Stimulated activated naive B cell treated with anti-CD40 and anti-IgM and Interleukin-4, amounts not matched to agents 10 μg/mL and 1 μg/mL and 100 μg/mL, for 72 hours (primary cell): ENCODE measurements around the gene ENPP3.

Experiments used
- ATAC-seq, 2 donors: fragments of 150-1000 bp; cut with Tn5 transposase; replicated peaks; 2 replicates each; pipeline ENCODE4 v1.10.0; 2021; ENCODE audit warnings: moderate library complexity in 1 of 2
- DNase-seq: peaks from one replicate; pipeline ENCODE4 v3.0.0; 2021
- H3K27ac Mint-ChIP-seq: one replicate; pipeline ENCODE4 v1.8.0; 2022; ENCODE audit warnings: mild to moderate bottlenecking, mixed read lengths
- H3K27me3 Mint-ChIP-seq, 2 donors: one replicate each; pipeline ENCODE4 v1.8.0; 2022; ENCODE audit warnings: mixed read lengths in 2 of 2
- H3K36me3 Mint-ChIP-seq, 2 donors: one replicate each; pipeline ENCODE4 v1.8.0; 2022; ENCODE audit warnings: mixed read lengths in 2 of 2, mild to moderate bottlenecking in 1 of 2
- H3K4me1 Mint-ChIP-seq, 2 donors: one replicate each; pipeline ENCODE4 v1.8.0; 2022; ENCODE audit warnings: mixed read lengths in 2 of 2, mild to moderate bottlenecking in 1 of 2
- H3K4me3 Mint-ChIP-seq, 2 donors: one replicate each; pipeline ENCODE4 v1.8.0; 2022; ENCODE audit warnings: mild to moderate bottlenecking in 2 of 2, mixed read lengths in 2 of 2, moderate library complexity in 1 of 2
- H3K9me3 Mint-ChIP-seq, 2 donors: one replicate each; pipeline ENCODE4 v1.8.0; 2022; ENCODE audit warnings: mixed read lengths in 2 of 2, mild to moderate bottlenecking in 1 of 2

The ENPP3 gene

DNA sequence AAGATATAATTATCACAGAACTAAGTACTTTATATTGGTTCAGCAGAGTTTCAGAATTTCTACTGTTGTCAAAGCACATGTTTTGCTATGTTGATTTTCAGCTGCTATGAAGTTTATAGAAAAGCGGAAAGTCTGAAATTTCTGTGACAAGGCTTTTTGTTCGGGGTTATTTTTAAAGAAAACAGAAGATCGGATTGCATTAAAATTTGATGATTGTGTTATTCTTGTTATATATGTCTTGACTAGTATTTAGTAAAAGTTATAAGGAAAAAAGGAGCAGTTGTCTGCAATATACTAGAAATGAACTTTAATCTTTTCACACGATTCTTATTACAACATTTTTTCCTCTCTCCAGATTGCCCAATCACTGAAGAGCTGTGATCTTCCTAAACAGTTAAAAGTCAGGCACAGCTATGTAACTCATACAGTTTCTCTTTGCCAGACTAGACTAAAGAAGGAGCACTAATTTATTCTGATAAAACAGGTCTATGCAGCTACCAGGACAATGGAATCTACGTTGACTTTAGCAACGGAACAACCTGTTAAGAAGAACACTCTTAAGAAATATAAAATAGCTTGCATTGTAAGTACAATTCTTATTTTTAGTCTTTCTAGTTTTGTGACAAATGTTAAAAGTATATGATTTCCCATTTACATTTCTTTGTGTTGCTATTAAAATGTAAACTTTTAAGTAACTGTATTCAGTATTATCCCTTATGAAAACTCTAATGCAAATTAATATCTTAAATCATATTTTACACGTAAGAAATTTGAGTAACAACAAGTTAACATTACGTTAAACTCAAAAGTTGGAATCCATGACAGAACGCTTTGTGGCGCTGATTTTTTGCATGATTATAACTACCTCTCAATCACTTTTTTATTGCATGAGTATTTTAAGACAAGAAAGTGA, at the start of gene ENPP3:
Gene ENPP3 (plus strand): TSS at position 423 of the 913 bp plus-strand sequence. CDS start 83 bp downstream, at position 506.
- ATAC-seq: no peak
- H3K27ac Mint-ChIP-seq: no peak within 1 kb of the TSS
- H3K36me3 Mint-ChIP-seq: peaks cover 13% of the 10 kb centered on the region in 2 donors

GRCh38 chr6:131587909-131588308, 49.2 kb upstream of the ENPP3 start:
- DNase-seq: no peak
- peaks cover 21 to 30% of the 10 kb centered on the region in 2 donors for H3K36me3 Mint-ChIP-seq
- no peak for ATAC-seq
- no peak overlapping the region for H3K27ac Mint-ChIP-seq
- no peaks in the 10 kb centered on the region for H3K27me3 Mint-ChIP-seq
- no peaks in the 10 kb centered on the region for H3K9me3 Mint-ChIP-seq
- peaks cover 0 to 4% of the 10 kb centered on the region in 2 donors for H3K4me1 Mint-ChIP-seq
- H3K4me3 Mint-ChIP-seq: no peak overlapping the region

More for the DNA sequence above, at the start of gene ENPP3:
- H3K27me3 Mint-ChIP-seq: peaks cover 0 to 5% of the 10 kb centered on the region in 2 donors
- DNase-seq: no peak
- peaks cover 0 to 2% of the 10 kb centered on the region in 2 donors for H3K9me3 Mint-ChIP-seq
- peaks cover 20 to 31% of the 10 kb centered on the region in 2 donors for H3K4me1 Mint-ChIP-seq
- H3K4me3 Mint-ChIP-seq: no peak within 1 kb of the TSS

DNA sequence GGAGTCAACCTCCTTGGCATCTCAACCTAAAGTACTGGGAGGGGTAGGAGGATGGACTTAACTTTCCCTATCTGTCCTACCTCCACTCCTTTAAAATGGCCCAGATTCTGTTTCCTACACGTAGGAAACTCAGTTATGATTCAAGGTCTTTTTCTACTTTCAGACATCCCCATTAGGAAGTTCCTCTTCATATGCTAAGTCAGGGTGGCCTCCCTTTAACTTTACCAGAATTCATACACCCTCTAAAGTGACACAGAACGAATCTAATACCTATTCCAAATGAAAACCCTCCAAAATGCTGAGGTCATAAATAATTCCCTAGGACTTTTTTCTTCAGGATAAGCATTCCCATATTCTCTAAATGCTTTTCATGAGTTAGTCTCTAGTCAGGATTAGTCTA, 48.5 kb upstream of the ENPP3 start:
- DNase-seq: no peak
- Mint-ChIP-seq H3K27ac (no peak overlapping the region), H3K4me3 (no peak overlapping the region), H3K4me1 (peaks cover 0 to 4% of the 10 kb centered on the region in 2 donors), H3K9me3 (no peaks in the 10 kb centered on the region), H3K27me3 (no peaks in the 10 kb centered on the region), H3K36me3 (peaks cover 23 to 30% of the 10 kb centered on the region in 2 donors)
- no peak for ATAC-seq

DNA sequence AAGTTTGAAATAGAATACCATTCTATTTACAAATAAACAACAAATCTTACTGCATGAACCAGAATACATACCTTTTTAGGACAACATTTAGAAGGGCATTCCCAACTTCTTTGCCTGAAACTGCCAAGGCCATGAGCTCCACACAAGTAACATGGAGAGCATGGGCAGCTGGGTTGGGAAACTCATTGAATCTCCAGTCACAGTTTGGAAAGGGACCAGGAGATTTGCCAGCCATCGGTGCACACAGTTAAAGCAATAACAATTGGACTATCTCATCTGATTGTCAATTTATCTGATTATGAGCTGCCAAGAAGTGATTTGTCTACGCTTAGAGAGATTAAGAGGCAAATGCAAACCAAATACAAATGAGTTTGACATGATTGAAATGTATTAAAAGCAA, 44.2 kb upstream of the ENPP3 start:
- no peak for ATAC-seq
- Mint-ChIP-seq H3K36me3 (peaks cover 28 to 34% of the 10 kb centered on the region in 2 donors), H3K4me3 (no peak overlapping the region), H3K27ac (no peak overlapping the region), H3K9me3 (no peaks in the 10 kb centered on the region), H3K27me3 (no peaks in the 10 kb centered on the region), H3K4me1 (peaks cover 0 to 4% of the 10 kb centered on the region in 2 donors)
- DNase-seq: no peak

GRCh38 chr6:131594074-131594473, 43.0 kb upstream of the ENPP3 start:
- peaks cover 25 to 27% of the 10 kb centered on the region in 2 donors for H3K36me3 Mint-ChIP-seq
- DNase-seq (no peak), ATAC-seq (no peak)
- H3K4me1 Mint-ChIP-seq: no peaks in the 10 kb centered on the region
- H3K9me3 Mint-ChIP-seq: no peaks in the 10 kb centered on the region
- no peaks in the 10 kb centered on the region for H3K27me3 Mint-ChIP-seq
- H3K27ac Mint-ChIP-seq: no peak overlapping the region
- no peak overlapping the region for H3K4me3 Mint-ChIP-seq

- ATAC-seq (peak in 1 of 2 donors; percentile 45), DNase-seq (no peak)
- no peak overlapping the region for H3K27ac Mint-ChIP-seq
- H3K4me1 Mint-ChIP-seq: no peaks in the 10 kb centered on the region
- no peaks in the 10 kb centered on the region for H3K27me3 Mint-ChIP-seq
- H3K9me3 Mint-ChIP-seq: no peaks in the 10 kb centered on the region
- H3K4me3 Mint-ChIP-seq: no peak overlapping the region
- peaks cover 27 to 29% of the 10 kb centered on the region in 2 donors for H3K36me3 Mint-ChIP-seq
Observed at GRCh38 chr6:131597446-131597845, 39.7 kb upstream of the ENPP3 start.

DNA sequence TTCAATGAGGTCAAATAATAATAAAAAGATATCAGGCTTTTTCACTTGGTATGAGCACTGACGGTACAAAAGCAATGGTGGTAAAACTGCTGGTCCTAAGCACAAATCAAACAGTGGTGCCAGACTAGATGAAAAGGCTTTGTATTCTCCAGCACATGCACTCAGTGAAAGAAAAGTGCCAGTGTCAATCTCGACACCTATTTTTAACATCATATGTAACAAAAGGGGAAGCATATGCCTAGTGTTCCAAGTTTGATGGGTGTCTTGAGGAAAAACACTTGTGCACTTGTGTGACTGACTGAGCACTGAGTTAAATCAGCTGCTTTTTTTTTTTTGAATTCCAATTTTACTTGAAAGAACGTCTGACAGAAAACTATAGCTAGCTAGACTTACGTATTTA, 36.4 kb upstream of the ENPP3 start:
- H3K27me3 Mint-ChIP-seq: no peaks in the 10 kb centered on the region
- no peak overlapping the region for H3K27ac Mint-ChIP-seq
- ATAC-seq: no peak
- H3K9me3 Mint-ChIP-seq: no peaks in the 10 kb centered on the region
- H3K36me3 Mint-ChIP-seq: peaks cover 23 to 35% of the 10 kb centered on the region in 2 donors
- no peak overlapping the region for H3K4me3 Mint-ChIP-seq
- H3K4me1 Mint-ChIP-seq: no peaks in the 10 kb centered on the region
- no peak for DNase-seq

DNA sequence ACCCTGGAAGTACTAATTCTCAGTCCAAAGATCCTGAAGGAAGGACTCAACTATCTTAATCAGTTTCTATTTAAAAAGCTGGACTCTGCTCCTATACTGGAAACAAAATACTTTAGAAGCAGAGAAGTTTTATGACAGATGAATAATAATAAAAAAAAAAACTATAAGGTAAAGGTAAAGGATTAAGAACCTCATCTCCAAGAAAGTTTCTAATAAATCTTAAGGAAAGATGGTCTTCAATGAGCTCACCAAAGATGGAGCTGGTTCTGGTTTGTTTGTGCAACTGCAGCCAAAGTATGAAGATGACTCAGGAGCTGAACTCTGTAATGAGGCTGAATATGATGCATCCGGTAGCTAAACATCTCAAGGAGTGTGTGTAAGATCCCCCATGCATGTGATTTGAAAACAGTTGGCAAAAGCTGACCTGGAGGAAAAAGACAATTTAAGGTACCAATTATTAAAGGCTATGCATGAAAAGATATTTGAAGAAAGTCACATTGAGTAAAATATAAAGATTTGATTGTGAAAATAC, 34.3 kb upstream of the ENPP3 start:
- Mint-ChIP-seq H3K4me1 (no peaks in the 10 kb centered on the region), H3K27ac (no peak overlapping the region), H3K9me3 (no peaks in the 10 kb centered on the region), H3K36me3 (peaks cover 28 to 39% of the 10 kb centered on the region in 2 donors), H3K4me3 (no peak overlapping the region), H3K27me3 (no peaks in the 10 kb centered on the region)
- ATAC-seq: no peak
- no peak for DNase-seq

DNA sequence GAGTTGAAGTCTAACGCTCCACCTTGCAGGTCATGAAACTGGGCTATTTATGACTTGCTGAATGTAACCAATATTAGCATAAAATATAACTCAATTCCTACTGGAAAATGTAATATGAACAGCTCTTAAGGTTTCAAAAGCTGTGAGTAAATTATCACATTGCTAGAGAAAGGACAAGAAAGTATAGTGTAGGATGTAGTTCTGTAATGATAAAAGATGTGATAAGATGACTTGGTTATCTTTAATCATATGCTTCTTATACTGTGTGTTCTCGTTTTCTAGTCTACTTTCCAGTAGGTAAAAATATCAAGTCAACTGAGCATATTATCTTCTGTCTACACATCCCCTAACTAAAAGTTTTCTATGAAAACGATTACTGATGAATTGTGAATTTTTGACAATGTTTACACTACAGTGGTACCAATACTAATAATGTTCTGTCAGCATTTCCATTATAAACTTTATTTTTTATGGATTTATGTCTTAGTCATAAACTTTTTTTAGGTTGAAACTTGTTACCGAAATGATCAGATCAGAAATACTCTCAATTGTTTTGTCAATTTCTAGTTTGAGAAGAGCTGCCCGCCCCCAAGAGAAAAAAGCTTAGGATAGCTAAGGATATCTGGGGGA, 23.7 kb upstream of the ENPP3 start:
- Mint-ChIP-seq H3K9me3 (no peaks in the 10 kb centered on the region), H3K4me3 (no peak overlapping the region), H3K36me3 (peaks cover 16 to 31% of the 10 kb centered on the region in 2 donors), H3K4me1 (peaks cover 0 to 4% of the 10 kb centered on the region in 2 donors), H3K27ac (no peak overlapping the region), H3K27me3 (no peaks in the 10 kb centered on the region)
- DNase-seq: no peak
- ATAC-seq: no peak

- no peaks in the 10 kb centered on the region for H3K9me3 Mint-ChIP-seq
- no peak for DNase-seq
- no peaks in the 10 kb centered on the region for H3K27me3 Mint-ChIP-seq
- peaks cover 2 to 10% of the 10 kb centered on the region in 2 donors for H3K4me1 Mint-ChIP-seq
- no peak overlapping the region for H3K4me3 Mint-ChIP-seq
- no peak overlapping the region for H3K27ac Mint-ChIP-seq
- H3K36me3 Mint-ChIP-seq: peaks cover 11 to 29% of the 10 kb centered on the region in 2 donors
- no peak for ATAC-seq
Observed at GRCh38 chr6:131615275-131615674, 21.8 kb upstream of the ENPP3 start.

- peak within 1 kb of the TSS; percentile 97 for H3K27ac Mint-ChIP-seq
- H3K4me1 Mint-ChIP-seq: peaks cover 9 to 36% of the 10 kb centered on the region in 2 donors
- peaks cover 18 to 25% of the 10 kb centered on the region in 2 donors for H3K36me3 Mint-ChIP-seq
- peak within 1 kb of the TSS; percentile 97 to 99 for H3K4me3 Mint-ChIP-seq
- no peaks in the 10 kb centered on the region for H3K27me3 Mint-ChIP-seq
- DNase-seq (peak; percentile 95), ATAC-seq (peak; percentile 89 to 95)
- no peaks in the 10 kb centered on the region for H3K9me3 Mint-ChIP-seq
Observed at GRCh38 chr6:131627724-131628682, 9.1 kb upstream of the ENPP3 start, which contains the start of gene MED23. Gene MED23 (minus strand): TSS chr6:131628242. CDS start chr6:131628049, 193 bp downstream.

- H3K27ac Mint-ChIP-seq: no peak overlapping the region
- H3K27me3 Mint-ChIP-seq: no peaks in the 10 kb centered on the region
Observed at GRCh38 chr6:131628726-131629125, 8.4 kb upstream of the ENPP3 start.

DNA sequence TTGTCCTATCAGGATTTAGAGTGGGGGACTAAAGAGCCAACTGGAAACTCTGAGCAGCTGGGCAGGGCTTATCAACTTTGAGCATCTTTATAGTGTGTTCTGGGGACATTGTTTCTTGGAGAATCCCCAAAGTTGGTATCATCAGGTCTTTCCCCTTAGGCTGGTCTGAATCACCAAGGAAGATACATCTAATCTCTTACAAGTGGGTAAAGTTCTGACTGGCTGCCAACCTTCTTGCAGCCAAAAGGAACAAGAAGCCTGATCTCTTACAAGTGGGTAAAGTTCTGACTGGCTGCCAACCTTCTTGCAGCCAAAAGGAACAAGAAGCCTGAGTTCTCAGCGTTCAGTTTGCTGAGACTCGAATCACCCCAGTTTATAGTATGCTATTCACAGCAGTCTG, 7.5 kb upstream of the ENPP3 start:
- Mint-ChIP-seq H3K4me3 (peak overlapping the region; percentile 67 to 97), H3K9me3 (peaks cover 0 to 2% of the 10 kb centered on the region in 2 donors), H3K27ac (no peak overlapping the region), H3K4me1 (peaks cover 9 to 36% of the 10 kb centered on the region in 2 donors), H3K27me3 (no peaks in the 10 kb centered on the region), H3K36me3 (peaks cover 16 to 18% of the 10 kb centered on the region in 2 donors)
- ATAC-seq: no peak
- DNase-seq: no peak

More at GRCh38 chr6:131628726-131629125, 8.4 kb upstream of the ENPP3 start:
- no peak for DNase-seq
- Mint-ChIP-seq H3K4me3 (peak overlapping the region; percentile 97 to 99), H3K4me1 (peaks cover 9 to 36% of the 10 kb centered on the region in 2 donors), H3K36me3 (peaks cover 19 to 21% of the 10 kb centered on the region in 2 donors), H3K9me3 (peaks cover 0 to 2% of the 10 kb centered on the region in 2 donors)
- ATAC-seq: no peak
